PC-9 (cell line): ENCODE data around the gene UQCRH. TPM values are rescaled to one million over a fixed set of nuclear protein-coding genes. Genes with fewer than 3 reads are reported as not detected.

Source experiments
- BruUV-seq: library from RNA; stranded (reverse); fragments of 400-500 nt; replicated peaks from 2 replicates; lab custom pipeline; 2021; lab: Mats Ljungman, UMichigan
- CTCF ChIA-PET: fragments of 300-600 bp; sonication (Branson Sonifier 250); formaldehyde crosslinking; loops from one replicate; lab custom pipeline; 2022; ENCODE audit warnings: antibody characterized with exemption; lab: Charles Lee
- POLR2A ChIA-PET: fragments of 300-600 bp; sonication (Branson Sonifier 250); formaldehyde crosslinking; loops from one replicate; lab custom pipeline; 2022; ENCODE audit warnings: antibody characterized with exemption; ENCODE audit not compliant: unreplicated experiment; lab: Charles Lee
- DNase-seq, 2 experiments: peaks; one replicate each; pipeline versions ENCODE4 v3.0.0 to v3.0.0-alpha.2; 2015 to 2022; ENCODE audit warnings: mixed read lengths in 1 of 2
- H2AFZ ChIP-seq: fragments of 200-600 bp; sonication (generic); 2 replicates; pipeline ENCODE4 v1.8.1; 2017; ENCODE audit warnings: antibody characterized with exemption
- H3F3A ChIP-seq: fragments of 200-600 bp; sonication (generic); 2 replicates; pipeline ENCODE4 v1.8.1; 2017; ENCODE audit warnings: antibody characterized with exemption, mild to moderate bottlenecking, low read depth; ENCODE audit not compliant: insufficient read depth
- H3K27ac ChIP-seq: fragments of 200-600 bp; sonication (generic); 2 replicates; pipeline ENCODE4 v1.6.1; 2016; ENCODE audit warnings: mixed run types
- H3K27me3 ChIP-seq: fragments of 200-600 bp; sonication (generic); 2 replicates; pipeline ENCODE4 v1.6.1; 2016; ENCODE audit warnings: low read depth, mixed run types; ENCODE audit not compliant: insufficient read depth
- H3K36me3 ChIP-seq: fragments of 200-600 bp; sonication (generic); 2 replicates; pipeline ENCODE4 v1.6.1; 2016; ENCODE audit warnings: low read depth, mixed run types
- H3K4me1 ChIP-seq: fragments of 200-600 bp; sonication (generic); replicated peaks from 2 replicates; pipeline ENCODE4 v1.6.1; 2016; ENCODE audit warnings: mixed run types; ENCODE audit not compliant: insufficient read depth
- H3K4me2 ChIP-seq: fragments of 200-600 bp; sonication (generic); 2 replicates; pipeline ENCODE4 v1.6.1; 2017; ENCODE audit warnings: mixed run types
- H3K4me3 ChIP-seq: fragments of 200-600 bp; sonication (generic); 2 replicates; pipeline ENCODE4 v1.6.1; 2016; ENCODE audit warnings: mixed run types
- H3K79me2 ChIP-seq: fragments of 200-600 bp; sonication (generic); 2 replicates; pipeline ENCODE4 v1.6.1; 2017; ENCODE audit warnings: low read depth, mixed run types
- H3K9me2 ChIP-seq: fragments of 200-600 bp; sonication (generic); 2 replicates; pipeline ENCODE4 v1.8.1; 2017; ENCODE audit warnings: mild to moderate bottlenecking; ENCODE audit not compliant: insufficient read depth
- H3K9me3 ChIP-seq: fragments of 200-600 bp; sonication (generic); 2 replicates; pipeline ENCODE4 v1.8.1; 2016; ENCODE audit warnings: low read depth; ENCODE audit not compliant: insufficient read depth
- H4K20me1 ChIP-seq: fragments of 200-600 bp; sonication (generic); 2 replicates; pipeline ENCODE4 v1.8.1; 2017; ENCODE audit not compliant: insufficient read depth
- EZH2 ChIP-seq: fragments of 200-600 bp; sonication (generic); IDR thresholded peaks from 2 replicates; pipeline ENCODE4 v1.8.0; 2017; ENCODE audit warnings: antibody characterized with exemption, low read depth
- intact Hi-C: fragments of 100-400 bp; cut with micrococcal nuclease; formaldehyde crosslinking; loops from one replicate; pipeline ENCODE4 v1.10.0; 2022; ENCODE audit not compliant: unreplicated experiment
- total RNA-seq: library from RNA; stranded (reverse); gene quantifications from 2 replicates; pipeline ENCODE4 v1.2.3, GENCODE V29; 2021
- TF ChIP-seq, protein P1 (sequence below): fragments of 200-600 bp; sonication (generic); conservative IDR thresholded peaks from 2 replicates; pipeline ENCODE4 v1.6.1; 2017; ENCODE audit warnings: mixed run types, antibody characterized with exemption, mild to moderate bottlenecking, moderate library complexity

Gene UQCRH
- total RNA-seq, 1 experiment from 2014 or later: 551 TPM

DNA sequence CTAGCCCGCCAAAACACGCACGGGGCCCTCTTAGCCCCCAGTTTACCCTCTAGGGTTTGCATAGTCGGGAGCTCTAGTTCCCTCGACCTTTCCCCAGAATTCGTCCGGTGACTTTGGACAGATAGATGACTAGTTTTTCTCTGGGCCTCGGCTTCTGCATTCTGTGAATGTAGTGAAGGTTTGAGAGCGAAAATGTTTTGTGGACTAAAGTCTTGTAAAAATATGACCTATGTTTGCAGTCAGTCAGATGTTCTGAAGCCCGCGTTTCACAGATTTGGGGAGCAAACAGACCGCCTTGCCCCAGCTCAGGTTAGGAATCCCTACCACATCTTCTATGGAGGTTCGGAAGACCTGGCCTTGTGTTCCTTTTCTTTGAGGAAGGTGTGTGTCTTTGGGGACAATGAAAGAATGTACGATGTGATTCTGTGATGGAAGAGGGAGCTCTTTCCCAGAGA is 401 bp downstream of the UQCRH start:
- CTCF ChIA-PET: interaction anchor here (1.5 kb wide), 1 partner anchor 45 kb away, joined by 5 read pairs; no protein-coding TSS in a partner anchor
- no peak for TF ChIP-seq EZH2
- TF ChIP-seq, protein P1, sequence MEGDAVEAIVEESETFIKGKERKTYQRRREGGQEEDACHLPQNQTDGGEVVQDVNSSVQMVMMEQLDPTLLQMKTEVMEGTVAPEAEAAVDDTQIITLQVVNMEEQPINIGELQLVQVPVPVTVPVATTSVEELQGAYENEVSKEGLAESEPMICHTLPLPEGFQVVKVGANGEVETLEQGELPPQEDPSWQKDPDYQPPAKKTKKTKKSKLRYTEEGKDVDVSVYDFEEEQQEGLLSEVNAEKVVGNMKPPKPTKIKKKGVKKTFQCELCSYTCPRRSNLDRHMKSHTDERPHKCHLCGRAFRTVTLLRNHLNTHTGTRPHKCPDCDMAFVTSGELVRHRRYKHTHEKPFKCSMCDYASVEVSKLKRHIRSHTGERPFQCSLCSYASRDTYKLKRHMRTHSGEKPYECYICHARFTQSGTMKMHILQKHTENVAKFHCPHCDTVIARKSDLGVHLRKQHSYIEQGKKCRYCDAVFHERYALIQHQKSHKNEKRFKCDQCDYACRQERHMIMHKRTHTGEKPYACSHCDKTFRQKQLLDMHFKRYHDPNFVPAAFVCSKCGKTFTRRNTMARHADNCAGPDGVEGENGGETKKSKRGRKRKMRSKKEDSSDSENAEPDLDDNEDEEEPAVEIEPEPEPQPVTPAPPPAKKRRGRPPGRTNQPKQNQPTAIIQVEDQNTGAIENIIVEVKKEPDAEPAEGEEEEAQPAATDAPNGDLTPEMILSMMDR: no peak
- Histone ChIP-seq H4K20me1 (peaks cover 46% of the 10 kb centered on the region), H3F3A (peaks cover 9% of the 10 kb centered on the region), H3K27ac (peak overlapping the region; percentile 87), H3K4me2 (peak overlapping the region; percentile 98), H2AFZ (peak overlapping the region; percentile 93), H3K79me2 (peaks cover 96% of the 10 kb centered on the region), H3K4me1 (peaks cover 35% of the 10 kb centered on the region), H3K4me3 (peak overlapping the region; percentile 95), H3K9me2 (no peaks in the 10 kb centered on the region), H3K36me3 (peaks cover 23% of the 10 kb centered on the region), H3K27me3 (no peaks in the 10 kb centered on the region), H3K9me3 (no peaks in the 10 kb centered on the region)
- DNase-seq: no peak
- intact Hi-C loops: loop anchor here (1.0 to 2.0 kb wide), 4 partner anchors 36 to 123 kb away; partner anchors contain the start of genes NSUN4 and RAD54L
- POLR2A ChIA-PET: interaction anchor here (0.6 to 0.8 kb wide), 2 partner anchors 14 to 617 kb away, joined by 3 to 25 read pairs; no protein-coding TSS in a partner anchor
- TSS peak; percentile 61 for BruUV-seq

GRCh38 chr1:46306159-46306530 is 2.6 kb downstream of the UQCRH start:
- no peak overlapping the region for H2AFZ ChIP-seq
- no peaks in the 10 kb centered on the region for H3K27me3 ChIP-seq
- H3F3A ChIP-seq: peaks cover 11% of the 10 kb centered on the region
- TF ChIP-seq, protein P1: no peak
- no peak for TF ChIP-seq EZH2
- no peak for DNase-seq
- H4K20me1 ChIP-seq: peaks cover 55% of the 10 kb centered on the region
- H3K4me2 ChIP-seq: peak overlapping the region; percentile 98
- H3K79me2 ChIP-seq: peaks cover 87% of the 10 kb centered on the region
- BruUV-seq: no TSS peak
- no peaks in the 10 kb centered on the region for H3K9me3 ChIP-seq
- no peak overlapping the region for H3K27ac ChIP-seq
- intact Hi-C loops: no loop called here
- POLR2A ChIA-PET: no interaction called here
- peaks cover 34% of the 10 kb centered on the region for H3K36me3 ChIP-seq
- no peak overlapping the region for H3K4me3 ChIP-seq
- peaks cover 26% of the 10 kb centered on the region for H3K4me1 ChIP-seq
- no peaks in the 10 kb centered on the region for H3K9me2 ChIP-seq
- CTCF ChIA-PET: no interaction called here

DNA sequence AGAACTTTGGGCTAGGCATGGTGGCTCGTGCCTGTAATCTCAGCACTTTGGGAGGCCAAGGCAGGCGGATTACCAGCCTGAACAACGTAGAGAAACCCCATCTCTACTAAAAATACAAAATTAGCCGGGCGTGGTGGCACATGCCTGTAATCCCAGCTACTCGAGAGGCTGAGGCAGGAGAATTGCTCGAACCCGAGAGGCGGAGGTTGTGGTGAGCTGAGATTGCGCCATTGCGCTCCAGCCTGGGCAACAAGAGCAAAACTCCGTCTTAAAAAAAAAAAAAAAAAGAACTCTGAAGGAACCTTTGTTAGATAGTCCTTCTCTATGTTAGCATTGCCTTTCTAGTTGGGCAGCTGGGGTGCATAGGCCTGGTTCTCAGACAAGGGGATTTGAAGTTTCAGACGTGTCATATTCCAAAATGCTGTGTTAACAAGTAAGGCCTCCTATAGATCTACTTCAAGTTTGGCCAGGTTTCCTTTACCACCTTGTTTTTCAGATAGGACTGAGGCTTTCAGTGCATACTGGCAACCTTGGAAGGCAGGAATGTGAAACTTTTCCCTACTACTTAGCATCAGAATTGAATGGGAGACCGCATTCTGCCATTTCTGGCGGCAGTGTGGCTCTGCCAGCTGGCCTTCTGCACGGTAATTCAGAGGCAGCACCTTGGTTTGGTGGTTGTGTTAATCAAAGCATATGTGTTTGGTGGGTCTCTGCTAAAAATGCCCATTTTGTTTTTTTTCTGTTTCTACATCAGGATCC is 6.1 kb downstream of the UQCRH start:
- Histone ChIP-seq H3K9me2 (no peaks in the 10 kb centered on the region), H2AFZ (no peak overlapping the region), H3K4me3 (no peak overlapping the region), H4K20me1 (peaks cover 54% of the 10 kb centered on the region), H3K4me2 (no peak overlapping the region), H3K27ac (no peak overlapping the region), H3F3A (peaks cover 34% of the 10 kb centered on the region), H3K4me1 (peaks cover 22% of the 10 kb centered on the region), H3K36me3 (peaks cover 57% of the 10 kb centered on the region), H3K27me3 (no peaks in the 10 kb centered on the region), H3K79me2 (peaks cover 57% of the 10 kb centered on the region), H3K9me3 (no peaks in the 10 kb centered on the region)
- CTCF ChIA-PET: no interaction called here
- TF ChIP-seq EZH2: no peak
- TF ChIP-seq, protein P1: no peak
- DNase-seq: no peak
- intact Hi-C loops: no loop called here
- POLR2A ChIA-PET: no interaction called here
- no TSS peak for BruUV-seq
